Hepatocyte (in vitro differentiated cells): Measurements from ENCODE around the gene TBC1D24.

Source experiments
- EZH2 ChIP-seq: fragments of 200-600 bp; sonication (generic); IDR thresholded peaks from 2 replicates; pipeline ENCODE4 v1.6.1; 2016; ENCODE audit warnings: antibody characterized with exemption, mild to moderate bottlenecking, borderline replicate concordance
- EZH2phosphoT487 ChIP-seq: fragments of 200-600 bp; sonication (generic); IDR thresholded peaks from one replicate; pipeline ENCODE4 v1.6.1; 2018; ENCODE audit warnings: antibody characterized with exemption, mild to moderate bottlenecking, low read depth, moderate library complexity; ENCODE audit not compliant: unreplicated experiment, severe bottlenecking
- TF ChIP-seq, protein P1 (sequence below): fragments of 200-600 bp; sonication (generic); IDR thresholded peaks from 2 replicates; pipeline ENCODE4 v1.5.1; 2016; ENCODE audit warnings: antibody characterized with exemption, mild to moderate bottlenecking; ENCODE audit not compliant: poor library complexity

- TF ChIP-seq, protein P1, sequence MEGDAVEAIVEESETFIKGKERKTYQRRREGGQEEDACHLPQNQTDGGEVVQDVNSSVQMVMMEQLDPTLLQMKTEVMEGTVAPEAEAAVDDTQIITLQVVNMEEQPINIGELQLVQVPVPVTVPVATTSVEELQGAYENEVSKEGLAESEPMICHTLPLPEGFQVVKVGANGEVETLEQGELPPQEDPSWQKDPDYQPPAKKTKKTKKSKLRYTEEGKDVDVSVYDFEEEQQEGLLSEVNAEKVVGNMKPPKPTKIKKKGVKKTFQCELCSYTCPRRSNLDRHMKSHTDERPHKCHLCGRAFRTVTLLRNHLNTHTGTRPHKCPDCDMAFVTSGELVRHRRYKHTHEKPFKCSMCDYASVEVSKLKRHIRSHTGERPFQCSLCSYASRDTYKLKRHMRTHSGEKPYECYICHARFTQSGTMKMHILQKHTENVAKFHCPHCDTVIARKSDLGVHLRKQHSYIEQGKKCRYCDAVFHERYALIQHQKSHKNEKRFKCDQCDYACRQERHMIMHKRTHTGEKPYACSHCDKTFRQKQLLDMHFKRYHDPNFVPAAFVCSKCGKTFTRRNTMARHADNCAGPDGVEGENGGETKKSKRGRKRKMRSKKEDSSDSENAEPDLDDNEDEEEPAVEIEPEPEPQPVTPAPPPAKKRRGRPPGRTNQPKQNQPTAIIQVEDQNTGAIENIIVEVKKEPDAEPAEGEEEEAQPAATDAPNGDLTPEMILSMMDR, result no peak
- TF ChIP-seq EZH2 (no peak), EZH2phosphoT487 (no peak)
Observed at GRCh38 chr16:2497116-2497630, 22.2 kb downstream of the TBC1D24 start.
